ENCODE measurements around the gene SPATS2L.

GRCh38 chr2:200279857-200280256, 26.6 kb upstream of the SPATS2L start:
- TF ChIP-seq CTCF (IDR thresholded peaks at IDR 0.05; ENCODE audit: low read depth, low read length, poor library complexity, severe bottlenecking) (no peak), EZH2phosphoT487 (IDR thresholded peaks at IDR 0.05; ENCODE audit: borderline replicate concordance, low read length) (no peak)
